GM23338 (cell line): ENCODE measurements around the gene ADGRL3. TPM values are rescaled to one million over a fixed set of nuclear protein-coding genes. Genes with fewer than 3 reads are reported as not detected.

Experiments
- ATAC-seq: fragments of 200-7000 bp; cut with Tn5 transposase; 3 replicates; pipeline ENCODE4 v1.9.1; 2020
- DNase-seq: peaks from one replicate; pipeline ENCODE4 v3.0.0-alpha.2; 2015; ENCODE audit warnings: low spot score
- H2AFZ ChIP-seq: fragments of 200-600 bp; sonication (generic); 2 replicates; pipeline ENCODE4 v1.8.0; 2016; ENCODE audit warnings: antibody characterized with exemption, mild to moderate bottlenecking, moderate library complexity
- H3F3A ChIP-seq: fragments of 200-600 bp; sonication (generic); replicated peaks from 2 replicates; pipeline ENCODE4 v1.8.0; 2017; ENCODE audit warnings: antibody characterized with exemption, mixed run types, low read depth
- H3K27ac ChIP-seq: fragments of 200-600 bp; sonication (generic); 2 replicates; pipeline ENCODE4 v1.6.1; 2016; ENCODE audit warnings: low read depth
- H3K27me3 ChIP-seq: fragments of 200-600 bp; sonication (generic); 2 replicates; pipeline ENCODE4 v1.8.0; 2016; ENCODE audit warnings: mild to moderate bottlenecking, mixed run types, moderate library complexity; ENCODE audit not compliant: insufficient read depth
- H3K36me3 ChIP-seq: fragments of 200-600 bp; sonication (generic); 2 replicates; pipeline ENCODE4 v1.8.0; 2016; ENCODE audit warnings: mild to moderate bottlenecking; ENCODE audit not compliant: insufficient read depth
- H3K4me1 ChIP-seq: fragments of 200-600 bp; sonication (generic); 2 replicates; pipeline ENCODE4 v1.8.0; 2016; ENCODE audit warnings: mild to moderate bottlenecking, moderate library complexity; ENCODE audit not compliant: insufficient read depth
- H3K4me2 ChIP-seq: fragments of 200-600 bp; sonication (generic); 2 replicates; pipeline ENCODE4 v1.7.1; 2017; ENCODE audit warnings: mixed run types
- H3K4me3 ChIP-seq: fragments of 200-600 bp; sonication (generic); 2 replicates; pipeline ENCODE4 v1.6.1; 2016; ENCODE audit warnings: mixed run types
- H3K79me2 ChIP-seq: fragments of 200-600 bp; sonication (generic); replicated peaks from 2 replicates; pipeline ENCODE4 v1.8.0; 2017; ENCODE audit warnings: mild to moderate bottlenecking; ENCODE audit not compliant: insufficient read depth
- H3K9me2 ChIP-seq: fragments of 200-600 bp; sonication (generic); 2 replicates; pipeline ENCODE4 v1.8.0; 2017; ENCODE audit not compliant: insufficient read depth
- H4K20me1 ChIP-seq: fragments of 200-600 bp; sonication (generic); replicated peaks from 2 replicates; pipeline ENCODE4 v1.8.0; 2017; ENCODE audit warnings: mild to moderate bottlenecking; ENCODE audit not compliant: insufficient read depth
- H3K27ac Mint-ChIP-seq: 2 replicates; pipeline ENCODE4 v1.8.0; 2020; ENCODE audit warnings: inconsistent platforms, mild to moderate bottlenecking, moderate library complexity, mixed read lengths
- H3K27me3 Mint-ChIP-seq: 3 replicates; pipeline ENCODE4 v1.8.0; 2022; ENCODE audit warnings: low read depth, mild to moderate bottlenecking, moderate library complexity, mixed read lengths, inconsistent platforms; ENCODE audit not compliant: insufficient read depth, poor library complexity
- H3K36me3 Mint-ChIP-seq: 3 replicates; pipeline ENCODE4 v1.8.0; 2021; ENCODE audit warnings: low read depth, mild to moderate bottlenecking, inconsistent platforms, moderate library complexity, mixed read lengths
- H3K4me1 Mint-ChIP-seq: 3 replicates; pipeline ENCODE4 v1.8.0; 2020; ENCODE audit warnings: mild to moderate bottlenecking, inconsistent platforms, mixed read lengths
- H3K4me3 Mint-ChIP-seq: 3 replicates; pipeline ENCODE4 v1.8.0; 2021; ENCODE audit warnings: moderate library complexity, mild to moderate bottlenecking, inconsistent platforms, mixed read lengths
- H3K9me3 Mint-ChIP-seq: 3 replicates; pipeline ENCODE4 v1.8.0; 2020; ENCODE audit warnings: moderate library complexity, mild to moderate bottlenecking, inconsistent platforms, mixed read lengths
- CREB1 ChIP-seq: fragments of 250-450 bp; sonication (Bioruptor Pico); IDR thresholded peaks from 2 replicates; pipeline ENCODE4 v1.5.0; 2020; ENCODE audit warnings: low read depth, mild to moderate bottlenecking, moderate library complexity
- EZH2 ChIP-seq: fragments of 200-600 bp; sonication (generic); IDR thresholded peaks from one replicate; pipeline ENCODE4 v1.8.0; 2017; ENCODE audit warnings: antibody characterized with exemption, mild to moderate bottlenecking, low read depth; ENCODE audit not compliant: unreplicated experiment
- EZH2phosphoT487 ChIP-seq: fragments of 200-600 bp; sonication (generic); IDR thresholded peaks from one replicate; pipeline ENCODE4 v1.8.1; 2018; ENCODE audit warnings: antibody characterized with exemption; ENCODE audit not compliant: unreplicated experiment
- JUNB ChIP-seq: IDR thresholded peaks from one replicate; pipeline ENCODE4 v1.6.1; 2016; ENCODE audit warnings: antibody characterized with exemption; ENCODE audit not compliant: unreplicated experiment
- NANOG ChIP-seq: IDR thresholded peaks from 2 replicates; pipeline ENCODE4 v1.6.1; 2016; ENCODE audit warnings: antibody characterized with exemption, borderline replicate concordance
- POLR2AphosphoS5 ChIP-seq: IDR thresholded peaks from 2 replicates; pipeline ENCODE4 v1.6.1; 2016; ENCODE audit warnings: antibody characterized with exemption, low read depth
- REST ChIP-seq: IDR thresholded peaks from one replicate; pipeline ENCODE4 v1.6.1; 2018; ENCODE audit warnings: antibody characterized with exemption; ENCODE audit not compliant: unreplicated experiment
- STAT1 ChIP-seq: IDR thresholded peaks from one replicate; pipeline ENCODE4 v1.6.1; 2016; ENCODE audit warnings: antibody characterized with exemption; ENCODE audit not compliant: unreplicated experiment
- ZNF114 ChIP-seq: fragments of 250-450 bp; sonication (Bioruptor Pico); IDR thresholded peaks from 2 replicates; pipeline ENCODE4 v1.5.0; 2020; ENCODE audit warnings: mild to moderate bottlenecking, moderate library complexity
- ZNF331 ChIP-seq: fragments of 250-450 bp; sonication (Bioruptor Pico); IDR thresholded peaks from 2 replicates; pipeline ENCODE4 v1.5.0; 2020; ENCODE audit warnings: low read depth, mild to moderate bottlenecking, moderate library complexity
- polyA plus RNA-seq: library from polyadenylated mRNA; unstranded; fragments of >200 nt; fragmentation: Nextera tagmentation; extraction: Ambion mirVana; gene quantifications from 2 replicates; pipeline ENCODE4 v1.2.1, GENCODE V29; 2016
- total RNA-seq: library from RNA; depleted of rRNA; stranded (reverse); fragments of >200 nt; shearing (Covaris generic); gene quantifications from 2 replicates; pipeline ENCODE4 v1.2.3, GENCODE V29; 2014
- TF ChIP-seq, protein P1 (sequence below), 2 experiments: fragments of 200-600 bp in 1 of 2; sonication (generic) in 1 of 2; conservative IDR thresholded peaks; 2 replicates each; pipeline versions ENCODE4 v1.5.1 to v1.6.1; 2016 to 2017; ENCODE audit warnings: antibody characterized with exemption in 2 of 2, low read depth in 2 of 2, mild to moderate bottlenecking in 2 of 2, moderate library complexity in 1 of 2
- TF ChIP-seq, protein P2 (sequence below): IDR thresholded peaks from 2 replicates; pipeline ENCODE4 v1.6.1; 2016; ENCODE audit warnings: antibody characterized with exemption

ADGRL3 gene
- total and polyA plus RNA-seq, 2 experiments from 2014 or later = 9.7 to 16.5 TPM

GRCh38 chr4:61864286-61864685, 664.2 kb downstream of the ADGRL3 start:
- no peak overlapping the region for H3K27ac ChIP-seq
- no peak for TF ChIP-seq ZNF114
- H3K9me2 ChIP-seq = 0 out of 2 replicates have a peak, but pooled peaks cover 6% of the 10 kb centered on the region
- no peak for DNase-seq
- no peak overlapping the region for H3K4me3 ChIP-seq
- Mint-ChIP-seq H3K27me3 (peaks cover 1% of the 10 kb centered on the region), H3K27ac (no peak overlapping the region), H3K9me3 (no peaks in the 10 kb centered on the region), H3K4me1 (peaks cover 34% of the 10 kb centered on the region), H3K36me3 (no peaks in the 10 kb centered on the region), H3K4me3 (no peak overlapping the region)
- peaks cover 29% of the 10 kb centered on the region for H3K4me1 ChIP-seq
- H4K20me1 ChIP-seq = no peaks in the 10 kb centered on the region
- no peaks in the 10 kb centered on the region for H3K27me3 ChIP-seq
- H3K36me3 ChIP-seq = no peaks in the 10 kb centered on the region
- no peak overlapping the region for H2AFZ ChIP-seq
- H3F3A ChIP-seq = no peaks in the 10 kb centered on the region
- no peak for ATAC-seq
- no peak overlapping the region for H3K4me2 ChIP-seq
- H3K79me2 ChIP-seq = no peaks in the 10 kb centered on the region

- H3K27me3 ChIP-seq = no peaks in the 10 kb centered on the region
- H2AFZ ChIP-seq = no peak overlapping the region
- DNase-seq (no peak), ATAC-seq (peak; percentile 52)
- H3K79me2 ChIP-seq = no peaks in the 10 kb centered on the region
- H3F3A ChIP-seq = no peaks in the 10 kb centered on the region
- peaks cover 29% of the 10 kb centered on the region for H3K4me1 ChIP-seq
- H3K4me3 Mint-ChIP-seq = no peak overlapping the region
- no peak overlapping the region for H3K27ac Mint-ChIP-seq
- H3K9me3 Mint-ChIP-seq = no peaks in the 10 kb centered on the region
- H3K9me2 ChIP-seq = 0 out of 2 replicates have a peak, but pooled peaks cover 4% of the 10 kb centered on the region
- H3K27ac ChIP-seq = no peak overlapping the region
- peak overlapping the region; percentile 25 for H3K4me2 ChIP-seq
- peaks cover 34% of the 10 kb centered on the region for H3K4me1 Mint-ChIP-seq
- no peaks in the 10 kb centered on the region for H3K36me3 Mint-ChIP-seq
- no peaks in the 10 kb centered on the region for H4K20me1 ChIP-seq
- H3K4me3 ChIP-seq = no peak overlapping the region
- H3K27me3 Mint-ChIP-seq = peaks cover 1% of the 10 kb centered on the region
- no peaks in the 10 kb centered on the region for H3K36me3 ChIP-seq
- TF ChIP-seq REST (no peak), POLR2AphosphoS5 (no peak), CREB1 (no peak), EZH2phosphoT487 (no peak), ZNF331 (CRISPR knock-in tag) (no peak), NANOG (no peak), ZNF114 (no peak), JUNB (no peak), STAT1 (no peak), EZH2 (no peak)
- TF ChIP-seq, protein P1, sequence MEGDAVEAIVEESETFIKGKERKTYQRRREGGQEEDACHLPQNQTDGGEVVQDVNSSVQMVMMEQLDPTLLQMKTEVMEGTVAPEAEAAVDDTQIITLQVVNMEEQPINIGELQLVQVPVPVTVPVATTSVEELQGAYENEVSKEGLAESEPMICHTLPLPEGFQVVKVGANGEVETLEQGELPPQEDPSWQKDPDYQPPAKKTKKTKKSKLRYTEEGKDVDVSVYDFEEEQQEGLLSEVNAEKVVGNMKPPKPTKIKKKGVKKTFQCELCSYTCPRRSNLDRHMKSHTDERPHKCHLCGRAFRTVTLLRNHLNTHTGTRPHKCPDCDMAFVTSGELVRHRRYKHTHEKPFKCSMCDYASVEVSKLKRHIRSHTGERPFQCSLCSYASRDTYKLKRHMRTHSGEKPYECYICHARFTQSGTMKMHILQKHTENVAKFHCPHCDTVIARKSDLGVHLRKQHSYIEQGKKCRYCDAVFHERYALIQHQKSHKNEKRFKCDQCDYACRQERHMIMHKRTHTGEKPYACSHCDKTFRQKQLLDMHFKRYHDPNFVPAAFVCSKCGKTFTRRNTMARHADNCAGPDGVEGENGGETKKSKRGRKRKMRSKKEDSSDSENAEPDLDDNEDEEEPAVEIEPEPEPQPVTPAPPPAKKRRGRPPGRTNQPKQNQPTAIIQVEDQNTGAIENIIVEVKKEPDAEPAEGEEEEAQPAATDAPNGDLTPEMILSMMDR (conservative IDR thresholded peaks at IDR 0.05; ENCODE audit: low read depth in 2 of 2) = no peak
- TF ChIP-seq, protein P2, sequence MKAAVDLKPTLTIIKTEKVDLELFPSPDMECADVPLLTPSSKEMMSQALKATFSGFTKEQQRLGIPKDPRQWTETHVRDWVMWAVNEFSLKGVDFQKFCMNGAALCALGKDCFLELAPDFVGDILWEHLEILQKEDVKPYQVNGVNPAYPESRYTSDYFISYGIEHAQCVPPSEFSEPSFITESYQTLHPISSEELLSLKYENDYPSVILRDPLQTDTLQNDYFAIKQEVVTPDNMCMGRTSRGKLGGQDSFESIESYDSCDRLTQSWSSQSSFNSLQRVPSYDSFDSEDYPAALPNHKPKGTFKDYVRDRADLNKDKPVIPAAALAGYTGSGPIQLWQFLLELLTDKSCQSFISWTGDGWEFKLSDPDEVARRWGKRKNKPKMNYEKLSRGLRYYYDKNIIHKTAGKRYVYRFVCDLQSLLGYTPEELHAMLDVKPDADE = no peak
These were observed 666.4 kb downstream of the ADGRL3 start for GRCh38 chr4:61866378-61867030.
